Measurements from ENCODE around the gene EIF5AL1. TPM values are rescaled to one million over a fixed set of nuclear protein-coding genes. Genes with fewer than 3 reads are reported as not detected.
"Not testable (repeated sequence)": the region's sequence is repeated elsewhere in the genome, so short reads cannot be mapped to it uniquely, and the experiment has no call there.

The EIF5AL1 gene
- polyA plus RNA-seq (0.08 and 0.21 TPM in 2 replicates), polyA minus RNA-seq (0.23 TPM in 1 of 2 replicates, not detected in the other)

DNA sequence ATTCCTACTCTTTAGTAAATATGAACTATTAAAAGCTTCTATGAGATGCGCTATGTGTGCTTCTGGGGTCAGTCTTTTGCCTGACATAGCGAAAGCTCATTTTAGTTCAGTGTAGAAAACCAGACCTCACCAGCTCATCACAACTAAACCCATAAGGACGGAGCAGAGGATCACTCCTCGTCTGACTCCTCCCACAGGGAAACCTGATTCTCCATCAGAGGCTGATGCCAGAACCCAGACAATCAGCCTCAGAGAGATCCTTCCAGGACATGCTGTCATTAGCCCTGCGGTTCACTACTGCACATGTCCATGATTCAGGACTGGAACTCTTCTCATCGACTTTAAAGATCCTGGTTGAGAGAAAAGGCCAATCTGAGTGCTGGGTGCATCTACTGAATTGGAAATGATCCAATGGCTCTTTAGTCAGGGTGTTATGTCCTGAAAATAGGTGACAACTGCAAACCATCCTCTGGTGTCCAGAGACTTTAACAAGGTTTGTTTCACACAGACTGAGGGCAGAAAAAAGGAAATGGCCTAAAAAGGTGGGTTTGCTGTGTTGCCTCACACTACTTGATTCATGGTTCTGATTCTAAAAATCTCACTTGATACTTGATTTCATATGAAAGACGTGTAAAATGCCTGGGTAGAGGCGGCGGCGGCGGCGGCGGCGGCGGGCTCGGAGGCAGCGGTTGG, at the start of gene EIF5AL1:
TSS of gene EIF5AL1 (plus strand) at position 643 of the 693 bp plus-strand sequence. CDS start 117 bp downstream, outside the sequence.
- H3K36me3 ChIP-seq (ENCODE audit: insufficient read depth, low read length); H3K4me2 ChIP-seq (ENCODE audit: low read length); H3K79me2 ChIP-seq (replicated peaks; ENCODE audit: insufficient read depth, low read length); H3K27ac ChIP-seq (ENCODE audit: low read length); H3K9ac ChIP-seq (ENCODE audit: low read length); H2AFZ ChIP-seq (ENCODE audit: low read depth, low read length); H3K27me3 ChIP-seq (ENCODE audit: insufficient read depth, low read depth, low read length); H3K9me3 ChIP-seq (ENCODE audit: low read length); H4K20me1 ChIP-seq (ENCODE audit: insufficient read depth); H3F3A ChIP-seq (ENCODE audit: insufficient read depth, low read length, poor library complexity, severe bottlenecking); H3K9me2 ChIP-seq (ENCODE audit: insufficient read depth, low read length); H3K4me3 ChIP-seq (ENCODE audit: low read length): not testable (repeated sequence)

DNA sequence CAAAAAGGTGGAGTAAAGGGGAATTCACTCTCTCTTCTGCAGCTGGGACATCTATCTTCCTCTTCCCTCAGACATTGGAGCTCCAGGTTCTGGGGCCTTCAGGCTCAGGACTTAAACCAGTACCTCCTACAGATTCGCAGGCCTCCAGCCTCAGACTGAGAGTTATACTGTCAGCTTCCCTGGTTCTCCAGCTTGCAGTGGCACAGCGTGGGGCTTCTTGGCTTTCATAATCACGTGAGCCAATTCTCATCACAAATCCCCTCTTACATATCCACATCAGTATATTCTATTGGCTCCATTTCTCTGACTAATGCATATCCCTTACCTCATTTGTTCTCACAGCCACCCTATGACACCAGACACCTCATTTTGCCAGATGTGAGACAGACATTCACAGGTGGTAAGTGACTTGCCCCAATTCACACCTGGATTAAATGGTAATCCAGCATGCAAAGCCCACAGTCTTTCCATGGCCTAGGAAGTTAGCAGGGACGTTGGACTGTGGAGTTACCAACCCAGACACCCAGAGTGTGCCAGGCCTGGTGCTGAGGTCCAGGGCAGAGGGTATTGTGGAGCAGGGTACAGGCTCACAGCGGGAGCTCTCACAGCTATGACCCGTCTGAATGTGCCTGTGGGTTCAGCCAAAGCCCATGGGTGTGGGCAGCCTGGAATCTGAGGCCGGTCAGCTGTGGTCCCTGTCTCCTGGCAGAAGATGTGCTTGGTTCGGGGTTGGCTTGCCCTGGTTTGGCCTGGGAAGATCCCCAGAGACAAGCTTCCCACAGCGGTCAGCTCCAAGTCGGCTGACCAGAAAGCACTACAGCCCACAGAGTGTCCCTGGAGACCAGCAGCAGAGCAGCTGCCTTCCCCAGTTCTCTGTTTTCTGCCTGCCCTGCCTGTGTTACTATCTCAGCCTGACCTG, 48.5 kb upstream of the EIF5AL1 start:
- Histone ChIP-seq H3K4me3 (ENCODE audit: low read length) (no peak overlapping the region), H3K9ac (ENCODE audit: low read length) (no peak overlapping the region), H3K9me2 (ENCODE audit: insufficient read depth, low read length) (no peaks in the 10 kb centered on the region), H3K27ac (ENCODE audit: low read length) (no peak overlapping the region), H4K20me1 (ENCODE audit: insufficient read depth) (no peaks in the 10 kb centered on the region), H3F3A (ENCODE audit: insufficient read depth, low read length, poor library complexity, severe bottlenecking) (no peaks in the 10 kb centered on the region), H3K4me2 (ENCODE audit: low read length) (no peak overlapping the region), H3K36me3 (ENCODE audit: insufficient read depth, low read length) (no peaks in the 10 kb centered on the region), H3K27me3 (ENCODE audit: insufficient read depth, low read depth, low read length) (no peaks in the 10 kb centered on the region), H2AFZ (ENCODE audit: low read depth, low read length) (no peak overlapping the region), H3K9me3 (ENCODE audit: low read length) (no peaks in the 10 kb centered on the region), H3K79me2 (replicated peaks; ENCODE audit: insufficient read depth, low read length) (no peaks in the 10 kb centered on the region)
- TF ChIP-seq SMC3 (conservative IDR thresholded peaks at IDR 0.05; ENCODE audit: poor library complexity) = no peak
- TF ChIP-seq MXI1 (conservative IDR thresholded peaks at IDR 0.05; ENCODE audit: poor library complexity, severe bottlenecking) = no peak
- no peak for TF ChIP-seq POLR2AphosphoS5 (IDR thresholded peaks at IDR 0.05)
- no peak for TF ChIP-seq TAF1 (IDR thresholded peaks at IDR 0.05; ENCODE audit: low read depth)
- TF ChIP-seq EZH2 (IDR thresholded peaks at IDR 0.05; ENCODE audit: borderline replicate concordance, insufficient read depth, low read length, poor library complexity, severe bottlenecking) = no peak
- TF ChIP-seq RAD21 (conservative IDR thresholded peaks at IDR 0.05) = no peak
- TF ChIP-seq, protein P1, sequence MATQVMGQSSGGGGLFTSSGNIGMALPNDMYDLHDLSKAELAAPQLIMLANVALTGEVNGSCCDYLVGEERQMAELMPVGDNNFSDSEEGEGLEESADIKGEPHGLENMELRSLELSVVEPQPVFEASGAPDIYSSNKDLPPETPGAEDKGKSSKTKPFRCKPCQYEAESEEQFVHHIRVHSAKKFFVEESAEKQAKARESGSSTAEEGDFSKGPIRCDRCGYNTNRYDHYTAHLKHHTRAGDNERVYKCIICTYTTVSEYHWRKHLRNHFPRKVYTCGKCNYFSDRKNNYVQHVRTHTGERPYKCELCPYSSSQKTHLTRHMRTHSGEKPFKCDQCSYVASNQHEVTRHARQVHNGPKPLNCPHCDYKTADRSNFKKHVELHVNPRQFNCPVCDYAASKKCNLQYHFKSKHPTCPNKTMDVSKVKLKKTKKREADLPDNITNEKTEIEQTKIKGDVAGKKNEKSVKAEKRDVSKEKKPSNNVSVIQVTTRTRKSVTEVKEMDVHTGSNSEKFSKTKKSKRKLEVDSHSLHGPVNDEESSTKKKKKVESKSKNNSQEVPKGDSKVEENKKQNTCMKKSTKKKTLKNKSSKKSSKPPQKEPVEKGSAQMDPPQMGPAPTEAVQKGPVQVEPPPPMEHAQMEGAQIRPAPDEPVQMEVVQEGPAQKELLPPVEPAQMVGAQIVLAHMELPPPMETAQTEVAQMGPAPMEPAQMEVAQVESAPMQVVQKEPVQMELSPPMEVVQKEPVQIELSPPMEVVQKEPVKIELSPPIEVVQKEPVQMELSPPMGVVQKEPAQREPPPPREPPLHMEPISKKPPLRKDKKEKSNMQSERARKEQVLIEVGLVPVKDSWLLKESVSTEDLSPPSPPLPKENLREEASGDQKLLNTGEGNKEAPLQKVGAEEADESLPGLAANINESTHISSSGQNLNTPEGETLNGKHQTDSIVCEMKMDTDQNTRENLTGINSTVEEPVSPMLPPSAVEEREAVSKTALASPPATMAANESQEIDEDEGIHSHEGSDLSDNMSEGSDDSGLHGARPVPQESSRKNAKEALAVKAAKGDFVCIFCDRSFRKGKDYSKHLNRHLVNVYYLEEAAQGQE (IDR thresholded peaks at IDR 0.05; ENCODE audit: borderline replicate concordance) = no peak
- TF ChIP-seq, protein P2, sequence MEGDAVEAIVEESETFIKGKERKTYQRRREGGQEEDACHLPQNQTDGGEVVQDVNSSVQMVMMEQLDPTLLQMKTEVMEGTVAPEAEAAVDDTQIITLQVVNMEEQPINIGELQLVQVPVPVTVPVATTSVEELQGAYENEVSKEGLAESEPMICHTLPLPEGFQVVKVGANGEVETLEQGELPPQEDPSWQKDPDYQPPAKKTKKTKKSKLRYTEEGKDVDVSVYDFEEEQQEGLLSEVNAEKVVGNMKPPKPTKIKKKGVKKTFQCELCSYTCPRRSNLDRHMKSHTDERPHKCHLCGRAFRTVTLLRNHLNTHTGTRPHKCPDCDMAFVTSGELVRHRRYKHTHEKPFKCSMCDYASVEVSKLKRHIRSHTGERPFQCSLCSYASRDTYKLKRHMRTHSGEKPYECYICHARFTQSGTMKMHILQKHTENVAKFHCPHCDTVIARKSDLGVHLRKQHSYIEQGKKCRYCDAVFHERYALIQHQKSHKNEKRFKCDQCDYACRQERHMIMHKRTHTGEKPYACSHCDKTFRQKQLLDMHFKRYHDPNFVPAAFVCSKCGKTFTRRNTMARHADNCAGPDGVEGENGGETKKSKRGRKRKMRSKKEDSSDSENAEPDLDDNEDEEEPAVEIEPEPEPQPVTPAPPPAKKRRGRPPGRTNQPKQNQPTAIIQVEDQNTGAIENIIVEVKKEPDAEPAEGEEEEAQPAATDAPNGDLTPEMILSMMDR (IDR thresholded peaks at IDR 0.05; ENCODE audit: poor library complexity, severe bottlenecking) = no peak

Data from neural cell (in vitro differentiated cells).